ENCODE results near the gene TRMT1. TPM values are rescaled to one million over a fixed set of nuclear protein-coding genes. Genes with fewer than 3 reads are reported as not detected.

Gene TRMT1
- total RNA-seq, 1 experiment from 2014 or later: 35.1 TPM

- DNase-seq (ENCODE audit: low spot score): no peak
Measured at GRCh38 chr19:13102416-13102665, 14.2 kb downstream of the TRMT1 start.

GRCh38 chr19:13101590-13102415, 14.7 kb downstream of the TRMT1 start:
- no peak for DNase-seq (ENCODE audit: low spot score)

- no peak for DNase-seq (ENCODE audit: low spot score)
Measured at GRCh38 chr19:13100841-13101589, 15.5 kb downstream of the TRMT1 start.

GRCh38 chr19:13100031-13100588, 16.4 kb downstream of the TRMT1 start:
- no peak for DNase-seq (ENCODE audit: low spot score)

- DNase-seq (ENCODE audit: low spot score): no peak
Measured at GRCh38 chr19:13099073-13099999, 17.2 kb downstream of the TRMT1 start.

- DNase-seq (ENCODE audit: low spot score): no peak
Measured at GRCh38 chr19:13098277-13099072, 18.1 kb downstream of the TRMT1 start.

- no peak for DNase-seq (ENCODE audit: low spot score)
Measured at GRCh38 chr19:13097463-13098258, 18.9 kb downstream of the TRMT1 start.

- DNase-seq (ENCODE audit: low spot score): no peak
Measured at GRCh38 chr19:13097033-13097462, 19.5 kb downstream of the TRMT1 start.

- DNase-seq (ENCODE audit: low spot score): no peak
Measured at GRCh38 chr19:13095934-13096927, 20.3 kb downstream of the TRMT1 start.

- DNase-seq (ENCODE audit: low spot score): no peak
Measured at GRCh38 chr19:13095393-13095784, 21.2 kb downstream of the TRMT1 start.

GRCh38 chr19:13094771-13095392, 21.7 kb downstream of the TRMT1 start:
- DNase-seq (ENCODE audit: low spot score): no peak

- DNase-seq (ENCODE audit: low spot score): no peak
Measured at GRCh38 chr19:13094106-13094504, 22.4 kb downstream of the TRMT1 start.

GRCh38 chr19:13093407-13094105, 23.0 kb downstream of the TRMT1 start:
- DNase-seq (ENCODE audit: low spot score): peak; percentile 79

- no peak for DNase-seq (ENCODE audit: low spot score)
Measured at GRCh38 chr19:13092606-13093235, 23.8 kb downstream of the TRMT1 start.

GRCh38 chr19:13092158-13092543, 24.4 kb downstream of the TRMT1 start:
- no peak for DNase-seq (ENCODE audit: low spot score)

- peak; percentile 50 for DNase-seq (ENCODE audit: low spot score)
Measured at GRCh38 chr19:13091400-13092157, 25.0 kb downstream of the TRMT1 start.
